HEK293 (cell line): ENCODE measurements around the gene TGFB1.

Source experiments
- CTCF ChIA-PET: fragments of 350-600 bp; formaldehyde crosslinking; extraction: SDS; loops from one replicate; lab custom pipeline; 2021; ENCODE audit warnings: antibody characterized with exemption; lab: Yijun Ruan, JAX
- POLR2A ChIA-PET: fragments of 300-600 bp; formaldehyde crosslinking; extraction: SDS; loops from one replicate; lab custom pipeline; 2020; ENCODE audit warnings: antibody characterized with exemption, inconsistent platforms; lab: Yijun Ruan, JAX
- H3K27ac ChIP-seq: fragments of 200-500 bp; sonication (Bioruptor generic); 2 replicates; pipeline ENCODE4 v1.5.1; 2014; ENCODE audit warnings: low read depth, low read length, control low read depth, inconsistent platforms; ENCODE audit errors: extremely low read depth
- H3K36me3 ChIP-seq, 2 experiments: fragments of 200-500 bp in 1 of 2; sonication (Bioruptor generic) in 1 of 2; 1 replicate in 1 of 2; 2 replicates in 1 of 2; pipeline ENCODE4 v1.5.1; 2014 to 2017; ENCODE audit warnings: inconsistent platforms in 2 of 2, low read length in 2 of 2; ENCODE audit not compliant: control insufficient read depth in 2 of 2, insufficient read depth in 1 of 2
- H3K4me1 ChIP-seq: fragments of 200-500 bp; sonication (Bioruptor generic); 2 replicates; pipeline ENCODE4 v1.5.1; 2014; ENCODE audit warnings: mild to moderate bottlenecking, low read length, inconsistent platforms; ENCODE audit not compliant: control insufficient read depth, insufficient read depth
- H3K4me3 ChIP-seq: 2 replicates; pipeline ENCODE4 v1.5.1; 2011; ENCODE audit warnings: low read depth, mild to moderate bottlenecking, control low read depth, low read length, moderate library complexity
- H3K9me3 ChIP-seq: fragments of 200-500 bp; sonication (Bioruptor generic); 2 replicates; pipeline ENCODE4 v1.5.1; 2014; ENCODE audit warnings: low read depth, low read length, inconsistent platforms; ENCODE audit not compliant: control insufficient read depth, insufficient read depth
- GLIS2 ChIP-seq: fragments of 450-650 bp; formaldehyde crosslinking; IDR thresholded peaks from 2 replicates; pipeline ENCODE4 v1.5.1; 2016; ENCODE audit warnings: missing biosample characterization, missing genetic modification characterization
- HOXD13 ChIP-seq: sonication (generic); formaldehyde crosslinking; IDR thresholded peaks from 2 replicates; pipeline ENCODE4 v1.8.0; 2022; ENCODE audit warnings: missing genetic modification reagents, borderline replicate concordance
- IKZF3 ChIP-seq: fragments of 450-650 bp; IDR thresholded peaks from 2 replicates; pipeline ENCODE4 v1.5.0; 2018; ENCODE audit warnings: missing biosample characterization, mild to moderate bottlenecking, missing genetic modification characterization, moderate library complexity
- KLF1 ChIP-seq: fragments of 450-650 bp; formaldehyde crosslinking; IDR thresholded peaks from 2 replicates; pipeline ENCODE4 v1.5.1; 2016; ENCODE audit warnings: missing biosample characterization, missing genetic modification characterization
- KLF7 ChIP-seq: fragments of 450-650 bp; formaldehyde crosslinking; IDR thresholded peaks from 2 replicates; pipeline ENCODE4 v1.5.1; 2016; ENCODE audit warnings: missing biosample characterization, missing genetic modification characterization, borderline replicate concordance
- MEIS1 ChIP-seq: sonication (generic); formaldehyde crosslinking; IDR thresholded peaks from 2 replicates; pipeline ENCODE4 v1.8.1; 2022; ENCODE audit warnings: missing genetic modification reagents, mild to moderate bottlenecking, borderline replicate concordance
- SETDB1 ChIP-seq: IDR thresholded peaks from one replicate; pipeline ENCODE4 v1.6.1; 2017; ENCODE audit warnings: mild to moderate bottlenecking, low read length, moderate library complexity, mixed read lengths; ENCODE audit not compliant: insufficient read length
- SP2 ChIP-seq: fragments of 450-650 bp; formaldehyde crosslinking; IDR thresholded peaks from 2 replicates; pipeline ENCODE4 v1.5.1; 2016; ENCODE audit warnings: missing biosample characterization, missing genetic modification characterization
- ZBTB48 ChIP-seq: fragments of 450-650 bp; formaldehyde crosslinking; IDR thresholded peaks from 2 replicates; pipeline ENCODE4 v1.5.1; 2016; ENCODE audit warnings: missing biosample characterization, missing genetic modification characterization
- ZBTB7A ChIP-seq: fragments of 450-650 bp; formaldehyde crosslinking; IDR thresholded peaks from 2 replicates; pipeline ENCODE4 v1.5.1; 2016; ENCODE audit warnings: low read depth, missing biosample characterization, missing genetic modification characterization
- ZBTB8A ChIP-seq: fragments of 450-650 bp; formaldehyde crosslinking; IDR thresholded peaks from 2 replicates; pipeline ENCODE4 v1.5.1; 2016; ENCODE audit warnings: missing biosample characterization, missing genetic modification characterization
- ZFHX2 ChIP-seq: fragments of 450-650 bp; formaldehyde crosslinking; conservative IDR thresholded peaks from 2 replicates; pipeline ENCODE4 v1.5.1; 2016; ENCODE audit warnings: missing biosample characterization, missing genetic modification characterization
- ZFP69B ChIP-seq: fragments of 450-650 bp; formaldehyde crosslinking; IDR thresholded peaks from 2 replicates; pipeline ENCODE4 v1.5.1; 2016; ENCODE audit warnings: missing biosample characterization, missing genetic modification characterization
- ZIC2 ChIP-seq: fragments of 450-650 bp; formaldehyde crosslinking; IDR thresholded peaks from 2 replicates; pipeline ENCODE4 v1.5.1; 2016; ENCODE audit warnings: missing biosample characterization, missing genetic modification characterization
- ZNF133 ChIP-seq: fragments of 450-650 bp; formaldehyde crosslinking; IDR thresholded peaks from 2 replicates; pipeline ENCODE4 v1.5.1; 2016; ENCODE audit warnings: missing biosample characterization, missing genetic modification characterization
- ZNF146 ChIP-seq: fragments of 450-650 bp; formaldehyde crosslinking; IDR thresholded peaks from 2 replicates; pipeline ENCODE4 v1.5.1; 2016; ENCODE audit warnings: missing biosample characterization, missing genetic modification characterization
- ZNF16 ChIP-seq: fragments of 450-650 bp; formaldehyde crosslinking; IDR thresholded peaks from 2 replicates; pipeline ENCODE4 v1.5.1; 2016; ENCODE audit warnings: low read depth, missing biosample characterization, missing genetic modification characterization
- ZNF223 ChIP-seq: fragments of 450-650 bp; formaldehyde crosslinking; IDR thresholded peaks from 2 replicates; pipeline ENCODE4 v1.5.1; 2016; ENCODE audit warnings: missing biosample characterization, missing genetic modification characterization
- ZNF366 ChIP-seq: fragments of 450-650 bp; formaldehyde crosslinking; conservative IDR thresholded peaks from 2 replicates; pipeline ENCODE4 v1.5.1; 2016; ENCODE audit warnings: missing biosample characterization, missing genetic modification characterization
- ZNF529 ChIP-seq: fragments of 450-650 bp; formaldehyde crosslinking; IDR thresholded peaks from 2 replicates; pipeline ENCODE4 v1.5.1; 2017; ENCODE audit warnings: missing genetic modification characterization, missing biosample characterization; ENCODE audit not compliant: insufficient replicate concordance
- ZNF560 ChIP-seq: fragments of 450-650 bp; formaldehyde crosslinking; IDR thresholded peaks from 2 replicates; pipeline ENCODE4 v1.5.1; 2017; ENCODE audit warnings: missing biosample characterization, missing genetic modification characterization, borderline replicate concordance
- ZNF571 ChIP-seq: fragments of 450-650 bp; formaldehyde crosslinking; IDR thresholded peaks from 2 replicates; pipeline ENCODE4 v1.5.0; 2017; ENCODE audit warnings: missing biosample characterization, missing genetic modification characterization
- ZNF585B ChIP-seq: fragments of 450-650 bp; formaldehyde crosslinking; IDR thresholded peaks from 2 replicates; pipeline ENCODE4 v1.5.1; 2016; ENCODE audit warnings: missing biosample characterization, missing genetic modification characterization
- ZNF660 ChIP-seq: fragments of 450-650 bp; IDR thresholded peaks from 2 replicates; pipeline ENCODE4 v1.5.1; 2018; ENCODE audit warnings: missing biosample characterization, mild to moderate bottlenecking, missing genetic modification characterization
- ZNF677 ChIP-seq: fragments of 450-650 bp; IDR thresholded peaks from 2 replicates; pipeline ENCODE4 v1.5.0; 2018; ENCODE audit warnings: missing biosample characterization, mild to moderate bottlenecking, missing genetic modification characterization, moderate library complexity
- ZNF776 ChIP-seq: fragments of 450-650 bp; formaldehyde crosslinking; IDR thresholded peaks from 2 replicates; pipeline ENCODE4 v1.5.0; 2017; ENCODE audit warnings: missing biosample characterization, missing genetic modification characterization, borderline replicate concordance
- ZNF785 ChIP-seq: fragments of 450-650 bp; formaldehyde crosslinking; IDR thresholded peaks from 2 replicates; pipeline ENCODE4 v1.5.1; 2016; ENCODE audit warnings: missing biosample characterization, missing genetic modification characterization
- ZXDB ChIP-seq: fragments of 450-650 bp; formaldehyde crosslinking; IDR thresholded peaks from 2 replicates; pipeline ENCODE4 v1.5.1; 2016; ENCODE audit warnings: missing biosample characterization, missing genetic modification characterization
- TF ChIP-seq, protein P1 (sequence below): fragments of 450-650 bp; formaldehyde crosslinking; IDR thresholded peaks from 2 replicates; pipeline ENCODE4 v1.5.1; 2016; ENCODE audit warnings: missing biosample characterization, missing genetic modification characterization, borderline replicate concordance
- TF ChIP-seq, protein P2 (sequence below): fragments of 450-650 bp; IDR thresholded peaks from 2 replicates; pipeline ENCODE4 v1.5.1; 2018; ENCODE audit warnings: missing biosample characterization, missing genetic modification characterization
- TF ChIP-seq, protein P3 (sequence below): sonication (generic); formaldehyde crosslinking; IDR thresholded peaks from 2 replicates; pipeline ENCODE4 v1.8.1; 2022; ENCODE audit warnings: mild to moderate bottlenecking, moderate library complexity, missing genetic modification reagents

Gene TGFB1

GRCh38 chr19:41353466-41354342 lies at the start of gene TGFB1:
Gene TGFB1, minus strand, starts transcription at chr19:41353922. Its CDS starts 878 bp downstream, at chr19:41353044.
- CTCF ChIA-PET, result interaction anchor here (0.6 to 5.3 kb wide), 11 partner anchors 10 to 1032 kb away, joined by 3 to 64 read pairs (median 5); partner anchors contain the start of genes B9D2 and DMAC2
- POLR2A ChIA-PET, result interaction anchor here (0.5 to 3.1 kb wide), 10 partner anchors 10 to 85 kb away, joined by 3 to 73 read pairs (median 4); partner anchors contain the start of gene B9D2
- H3K9me3 ChIP-seq, result no peaks in the 10 kb centered on the region
- peaks cover 0 to 6% of the 10 kb centered on the region in 2 experiments; a peak in 1 of 3 replicates for H3K36me3 ChIP-seq
- H3K27ac ChIP-seq, result peak within 1 kb of the TSS; percentile 77; the same call in 1 of the 2 replicates
- H3K4me3 ChIP-seq, result peak within 1 kb of the TSS; percentile 43
- peaks cover 5% of the 10 kb centered on the region; the same call in 1 of the 2 replicates for H3K4me1 ChIP-seq
- TF ChIP-seq ZNF223 (tag by site-specific recombination), result no peak
- TF ChIP-seq ZNF560 (tag by site-specific recombination), result no peak
- TF ChIP-seq, protein P1, sequence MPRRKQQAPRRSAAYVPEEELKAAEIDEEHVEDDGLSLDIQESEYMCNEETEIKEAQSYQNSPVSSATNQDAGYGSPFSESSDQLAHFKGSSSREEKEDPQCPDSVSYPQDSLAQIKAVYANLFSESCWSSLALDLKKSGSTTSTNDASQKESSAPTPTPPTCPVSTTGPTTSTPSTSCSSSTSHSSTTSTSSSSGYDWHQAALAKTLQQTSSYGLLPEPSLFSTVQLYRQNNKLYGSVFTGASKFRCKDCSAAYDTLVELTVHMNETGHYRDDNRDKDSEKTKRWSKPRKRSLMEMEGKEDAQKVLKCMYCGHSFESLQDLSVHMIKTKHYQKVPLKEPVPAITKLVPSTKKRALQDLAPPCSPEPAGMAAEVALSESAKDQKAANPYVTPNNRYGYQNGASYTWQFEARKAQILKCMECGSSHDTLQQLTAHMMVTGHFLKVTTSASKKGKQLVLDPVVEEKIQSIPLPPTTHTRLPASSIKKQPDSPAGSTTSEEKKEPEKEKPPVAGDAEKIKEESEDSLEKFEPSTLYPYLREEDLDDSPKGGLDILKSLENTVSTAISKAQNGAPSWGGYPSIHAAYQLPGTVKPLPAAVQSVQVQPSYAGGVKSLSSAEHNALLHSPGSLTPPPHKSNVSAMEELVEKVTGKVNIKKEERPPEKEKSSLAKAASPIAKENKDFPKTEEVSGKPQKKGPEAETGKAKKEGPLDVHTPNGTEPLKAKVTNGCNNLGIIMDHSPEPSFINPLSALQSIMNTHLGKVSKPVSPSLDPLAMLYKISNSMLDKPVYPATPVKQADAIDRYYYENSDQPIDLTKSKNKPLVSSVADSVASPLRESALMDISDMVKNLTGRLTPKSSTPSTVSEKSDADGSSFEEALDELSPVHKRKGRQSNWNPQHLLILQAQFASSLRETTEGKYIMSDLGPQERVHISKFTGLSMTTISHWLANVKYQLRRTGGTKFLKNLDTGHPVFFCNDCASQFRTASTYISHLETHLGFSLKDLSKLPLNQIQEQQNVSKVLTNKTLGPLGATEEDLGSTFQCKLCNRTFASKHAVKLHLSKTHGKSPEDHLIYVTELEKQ (tag by site-specific recombination), result no peak
- peak; percentile 92 for TF ChIP-seq ZFHX2 (tag by site-specific recombination)
- TF ChIP-seq, protein P2, sequence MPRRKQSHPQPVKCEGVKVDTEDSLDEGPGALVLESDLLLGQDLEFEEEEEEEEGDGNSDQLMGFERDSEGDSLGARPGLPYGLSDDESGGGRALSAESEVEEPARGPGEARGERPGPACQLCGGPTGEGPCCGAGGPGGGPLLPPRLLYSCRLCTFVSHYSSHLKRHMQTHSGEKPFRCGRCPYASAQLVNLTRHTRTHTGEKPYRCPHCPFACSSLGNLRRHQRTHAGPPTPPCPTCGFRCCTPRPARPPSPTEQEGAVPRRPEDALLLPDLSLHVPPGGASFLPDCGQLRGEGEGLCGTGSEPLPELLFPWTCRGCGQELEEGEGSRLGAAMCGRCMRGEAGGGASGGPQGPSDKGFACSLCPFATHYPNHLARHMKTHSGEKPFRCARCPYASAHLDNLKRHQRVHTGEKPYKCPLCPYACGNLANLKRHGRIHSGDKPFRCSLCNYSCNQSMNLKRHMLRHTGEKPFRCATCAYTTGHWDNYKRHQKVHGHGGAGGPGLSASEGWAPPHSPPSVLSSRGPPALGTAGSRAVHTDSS (tag by site-specific recombination), result no peak
- TF ChIP-seq ZNF571 (tag by site-specific recombination), result no peak
- TF ChIP-seq HOXD13 (CRISPR knock-in tag), result no peak
- TF ChIP-seq ZNF660 (tag by site-specific recombination), result 0 out of 2 replicates have a peak, but pooled peaks have one; percentile 77
- TF ChIP-seq MEIS1, result no peak
- TF ChIP-seq, protein P3, sequence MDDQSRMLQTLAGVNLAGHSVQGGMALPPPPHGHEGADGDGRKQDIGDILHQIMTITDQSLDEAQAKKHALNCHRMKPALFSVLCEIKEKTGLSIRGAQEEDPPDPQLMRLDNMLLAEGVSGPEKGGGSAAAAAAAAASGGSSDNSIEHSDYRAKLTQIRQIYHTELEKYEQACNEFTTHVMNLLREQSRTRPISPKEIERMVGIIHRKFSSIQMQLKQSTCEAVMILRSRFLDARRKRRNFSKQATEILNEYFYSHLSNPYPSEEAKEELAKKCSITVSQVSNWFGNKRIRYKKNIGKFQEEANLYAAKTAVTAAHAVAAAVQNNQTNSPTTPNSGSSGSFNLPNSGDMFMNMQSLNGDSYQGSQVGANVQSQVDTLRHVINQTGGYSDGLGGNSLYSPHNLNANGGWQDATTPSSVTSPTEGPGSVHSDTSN (CRISPR knock-in tag), result 0 out of 2 replicates have a peak, but pooled peaks have one; percentile 20
- TF ChIP-seq ZNF366 (tag by site-specific recombination), result no peak
- TF ChIP-seq KLF1 (tag by site-specific recombination), result peak; percentile 93
- no peak for TF ChIP-seq ZNF146
- TF ChIP-seq KLF7, result peak; percentile 67; the same call in 1 of the 2 replicates
- TF ChIP-seq ZNF677 (tag by site-specific recombination), result no peak; the same call in 1 of the 2 replicates
- TF ChIP-seq ZNF529 (tag by site-specific recombination), result no peak
- TF ChIP-seq ZNF585B, result no peak
- TF ChIP-seq SETDB1, result no peak
- TF ChIP-seq ZIC2, result peak; percentile 69
- TF ChIP-seq ZXDB, result peak; percentile 37; the same call in 1 of the 2 replicates
- peak; percentile 69 for TF ChIP-seq IKZF3
- 0 out of 2 replicates have a peak, but pooled peaks have one; percentile 42 for TF ChIP-seq ZBTB7A (tag by site-specific recombination)
- TF ChIP-seq SP2, result peak; percentile 73
- no peak; the same call in none of the 2 replicates for TF ChIP-seq ZBTB48 (tag by site-specific recombination)
- peak; percentile 36; the same call in 1 of the 2 replicates for TF ChIP-seq ZFP69B (tag by site-specific recombination)
- TF ChIP-seq ZNF785 (tag by site-specific recombination), result no peak
- TF ChIP-seq GLIS2 (tag by site-specific recombination), result peak; percentile 88
- TF ChIP-seq ZNF776 (tag by site-specific recombination), result no peak
- TF ChIP-seq ZNF16 (tag by site-specific recombination), result no peak
- peak; percentile 43; the same call in 1 of the 2 replicates for TF ChIP-seq ZBTB8A
- TF ChIP-seq ZNF133 (tag by site-specific recombination), result no peak
